ENCODE results near the gene DLGAP1.

- TF ChIP-seq CTCF (IDR thresholded peaks at IDR 0.05; ENCODE audit: poor library complexity) (no peak), EZH2phosphoT487 (IDR thresholded peaks at IDR 0.05; ENCODE audit: low read depth, severe bottlenecking, unreplicated experiment) (no peak), EZH2 (IDR thresholded peaks at IDR 0.05; ENCODE audit: borderline replicate concordance) (no peak)
Measured at GRCh38 chr18:3665204-3665603, 789.9 kb downstream of the DLGAP1 start.
